GM21515 (cell line): ENCODE data around the gene TRIM16.
"Not testable (repeated sequence)": the region's sequence is repeated elsewhere in the genome, so short reads cannot be mapped to it uniquely, and the experiment has no call there.

ENCODE experiments used
- ATAC-seq: cut with Tn5 transposase; IDR thresholded peaks from one replicate; pipeline ENCODE4 v1.9.1; 2021; ENCODE audit not compliant: unreplicated experiment

TRIM16 gene

GRCh38 chr17:15619331-15620058 lies 64.6 kb downstream of the TRIM16 start, which contains the start of gene FBXW10B:
Gene FBXW10B, minus strand, starts transcription at chr17:15619704. Its CDS starts 192 bp downstream, at chr17:15619512.
- ATAC-seq: not testable (repeated sequence)

GRCh38 chr17:15616828-15617227 lies 67.3 kb downstream of the TRIM16 start:
- ATAC-seq: not testable (repeated sequence)

GRCh38 chr17:15615850-15616249 lies 68.3 kb downstream of the TRIM16 start:
- not testable (repeated sequence) for ATAC-seq

- ATAC-seq: not testable (repeated sequence)
These were observed 71.0 kb downstream of the TRIM16 start for GRCh38 chr17:15613111-15613510.

- ATAC-seq: not testable (repeated sequence)
These were observed 91.2 kb downstream of the TRIM16 start for GRCh38 chr17:15592960-15593359.

GRCh38 chr17:15591986-15592385 lies 92.1 kb downstream of the TRIM16 start:
- not testable (repeated sequence) for ATAC-seq

- ATAC-seq: not testable (repeated sequence)
These were observed 93.3 kb downstream of the TRIM16 start for GRCh38 chr17:15590844-15591243.

- ATAC-seq: not testable (repeated sequence)
These were observed 94.3 kb downstream of the TRIM16 start for GRCh38 chr17:15589544-15590536.

- not testable (repeated sequence) for ATAC-seq
These were observed 96.1 kb downstream of the TRIM16 start for GRCh38 chr17:15588017-15588416.

GRCh38 chr17:15583313-15583712 lies 100.8 kb downstream of the TRIM16 start:
- not testable (repeated sequence) for ATAC-seq

- ATAC-seq: not testable (repeated sequence)
These were observed 102.6 kb downstream of the TRIM16 start for GRCh38 chr17:15581462-15581861.
